Keratinocyte (primary cell): ENCODE data around the gene CCDC102B. TPM values are rescaled to one million over a fixed set of nuclear protein-coding genes. Genes with fewer than 3 reads are reported as not detected.

ENCODE experiments used
- DNase-seq: peaks from one replicate; pipeline ENCODE4 v3.0.0-alpha.2; 2011; ENCODE audit warnings: low read depth, missing footprints, low spot score
- FAIRE-seq: peaks from 2 replicates; lab custom pipeline; 2011; peaks lifted over from hg19 to GRCh38; lab: Jason Lieb, UNC
- H2AFZ ChIP-seq: 2 replicates; pipeline ENCODE4 v1.6.0; 2012; ENCODE audit warnings: low read length, control low read depth, inconsistent platforms; ENCODE audit not compliant: control insufficient read depth
- H3K27ac ChIP-seq: 2 replicates; pipeline ENCODE4 v1.5.1; 2011; ENCODE audit warnings: low read length; ENCODE audit not compliant: control insufficient read depth, insufficient read depth
- H3K27me3 ChIP-seq: 3 replicates; pipeline ENCODE4 v1.6.0; 2011; ENCODE audit warnings: low read length; ENCODE audit not compliant: control insufficient read depth, insufficient read depth; ENCODE audit errors: extremely low read depth
- H3K36me3 ChIP-seq, 2 experiments: 2 replicates in 1 of 2; 3 replicates in 1 of 2; pipeline ENCODE4 v1.5.1; 2011; ENCODE audit warnings: low read length in 2 of 2, mild to moderate bottlenecking in 1 of 2; ENCODE audit not compliant: control insufficient read depth in 2 of 2, insufficient read depth in 2 of 2; ENCODE audit errors: extremely low read depth in 1 of 2
- H3K4me1 ChIP-seq: 3 replicates; pipeline ENCODE4 v1.5.1; 2011; ENCODE audit warnings: low read length; ENCODE audit not compliant: control insufficient read depth, insufficient read depth; ENCODE audit errors: extremely low read depth
- H3K4me2 ChIP-seq: 3 replicates; pipeline ENCODE4 v1.6.0; 2011; ENCODE audit warnings: low read depth, low read length; ENCODE audit not compliant: control insufficient read depth, insufficient read depth; ENCODE audit errors: extremely low read depth
- H3K4me3 ChIP-seq, 3 experiments: fragments of 200-600 bp in 1 of 3; sonication (generic) in 1 of 3; 2 replicates in 2 of 3; 3 replicates in 1 of 3; pipeline ENCODE4 v1.5.1; 2011 to 2016; ENCODE audit warnings: low read length in 3 of 3, mild to moderate bottlenecking in 3 of 3, control low read depth in 2 of 3, inconsistent platforms in 1 of 3, low read depth in 1 of 3, mixed read lengths in 1 of 3, mixed run types in 1 of 3, moderate library complexity in 1 of 3; ENCODE audit not compliant: control insufficient read depth in 2 of 3, insufficient read depth in 2 of 3; ENCODE audit errors: extremely low read depth in 1 of 3
- H3K79me2 ChIP-seq: 2 replicates; pipeline ENCODE4 v1.6.0; 2012; ENCODE audit warnings: low read length; ENCODE audit not compliant: control insufficient read depth, insufficient read depth
- H3K9ac ChIP-seq: 3 replicates; pipeline ENCODE4 v1.6.0; 2011; ENCODE audit warnings: low read length; ENCODE audit not compliant: control insufficient read depth, insufficient read depth; ENCODE audit errors: extremely low read depth
- H3K9me1 ChIP-seq: 3 replicates; pipeline ENCODE4 v1.6.0; 2011; ENCODE audit warnings: low read length; ENCODE audit not compliant: control insufficient read depth, insufficient read depth; ENCODE audit errors: extremely low read depth
- H3K9me3 ChIP-seq: 2 replicates; pipeline ENCODE4 v1.5.1; 2012; ENCODE audit warnings: low read depth, low read length; ENCODE audit not compliant: control insufficient read depth
- H4K20me1 ChIP-seq: 3 replicates; pipeline ENCODE4 v1.6.0; 2011; ENCODE audit warnings: low read length; ENCODE audit not compliant: control insufficient read depth, insufficient read depth; ENCODE audit errors: extremely low read depth
- CTCF ChIP-seq, 3 experiments: IDR thresholded peaks in 1 of 3; conservative IDR thresholded peaks in 1 of 3; optimal IDR thresholded peaks in 1 of 3; 2 replicates in 2 of 3; 3 replicates in 1 of 3; pipeline versions ENCODE3 to v1.5.1; 2011; ENCODE audit warnings: low read length in 3 of 3, mild to moderate bottlenecking in 3 of 3, moderate library complexity in 2 of 3, control low read depth in 1 of 3, inconsistent platforms in 1 of 3; ENCODE audit not compliant: insufficient read depth in 2 of 3; ENCODE audit errors: extremely low read depth in 1 of 3
- EZH2 ChIP-seq: IDR thresholded peaks from one replicate; pipeline ENCODE4 v1.6.1; 2012; ENCODE audit warnings: inconsistent platforms, mild to moderate bottlenecking, low read length, moderate library complexity
- dilution Hi-C: fragments of 300-500 bp; cut with MboI; formaldehyde crosslinking; loops from one replicate; pipeline ENCODE4 v1.7.0; 2020; ENCODE audit warnings: low sequenced_read_pairs; ENCODE audit not compliant: extremely low pct_ligation_motif_present
- polyA plus RNA-seq, 5 experiments: library from polyadenylated mRNA; depleted of rRNA in 3 of 5; stranded (reverse) in 3 of 5; stranded (forward) in 1 of 5; unstranded in 1 of 5; fragments of >200 nt; gene quantifications; 1 replicate in 1 of 5; 2 replicates in 3 of 5; 3 replicates in 1 of 5; pipeline versions ENCODE4 v1.2.1 to v1.2.3, GENCODE V29; 2011 to 2012; ENCODE audit warnings: missing spikeins in 2 of 5, low read depth in 1 of 5, low replicate concordance in 1 of 5

Gene CCDC102B
- polyA plus RNA-seq, 1 donor (not counting 4 experiments of a cell fraction or from before 2014, with no cell fraction given) = 0.60 TPM

- H3K27me3 ChIP-seq = no peaks in the 10 kb centered on the region
- dilution Hi-C loops = no loop called here
- FAIRE-seq = no peak
- H3K4me3 ChIP-seq = no peak overlapping the region
- no peak overlapping the region for H3K9ac ChIP-seq
- H3K36me3 ChIP-seq = no peaks in the 10 kb centered on the region
- no peaks in the 10 kb centered on the region for H3K9me1 ChIP-seq
- no peak overlapping the region for H3K27ac ChIP-seq
- no peak overlapping the region for H3K4me2 ChIP-seq
- H2AFZ ChIP-seq = no peak overlapping the region
- TF ChIP-seq EZH2 (no peak), CTCF (optimal IDR thresholded peaks at IDR 0.05 in 1 of 3, IDR thresholded peaks at IDR 0.05 in 1 of 3, conservative IDR thresholded peaks at IDR 0.05 in 1 of 3; ENCODE audit: extremely low read depth in 1 of 3, insufficient read depth in 2 of 3, low read length in 3 of 3) (no peak)
- no peak for DNase-seq
- peaks cover 7% of the 10 kb centered on the region for H3K4me1 ChIP-seq
- no peaks in the 10 kb centered on the region for H3K9me3 ChIP-seq
- H3K79me2 ChIP-seq = no peaks in the 10 kb centered on the region
- no peaks in the 10 kb centered on the region for H4K20me1 ChIP-seq
Observed at GRCh38 chr18:68841301-68841700, 43.4 kb downstream of the CCDC102B start.

- H3K9ac ChIP-seq = no peak overlapping the region
- H3K4me2 ChIP-seq = no peak overlapping the region
- no peak overlapping the region for H3K27ac ChIP-seq
- H3K36me3 ChIP-seq = no peaks in the 10 kb centered on the region
- H3K79me2 ChIP-seq = no peaks in the 10 kb centered on the region
- peaks cover 7% of the 10 kb centered on the region for H3K4me1 ChIP-seq
- no peaks in the 10 kb centered on the region for H4K20me1 ChIP-seq
- no peaks in the 10 kb centered on the region for H3K9me1 ChIP-seq
- H3K27me3 ChIP-seq = no peaks in the 10 kb centered on the region
- H2AFZ ChIP-seq = no peak overlapping the region
- H3K4me3 ChIP-seq = no peak overlapping the region
- FAIRE-seq = no peak
- TF ChIP-seq CTCF (optimal IDR thresholded peaks at IDR 0.05 in 1 of 3, IDR thresholded peaks at IDR 0.05 in 1 of 3, conservative IDR thresholded peaks at IDR 0.05 in 1 of 3; ENCODE audit: extremely low read depth in 1 of 3, insufficient read depth in 2 of 3, low read length in 3 of 3) (no peak), EZH2 (no peak)
- dilution Hi-C loops = no loop called here
- DNase-seq = no peak
- no peaks in the 10 kb centered on the region for H3K9me3 ChIP-seq
Observed at GRCh38 chr18:68842951-68843350, 45.1 kb downstream of the CCDC102B start.
